Endometrial microvascular endothelial cells (primary cell): ENCODE data around the gene HIVEP3. TPM values are rescaled to one million over a fixed set of nuclear protein-coding genes. Genes with fewer than 3 reads are reported as not detected.

Source experiments
- in situ Hi-C: cut with HindIII; loops from 2 replicates; pipeline ENCODE4 v1.10.0; 2017; ENCODE audit warnings: low sequenced_read_pairs, low pct_unique_long_range_greater_than_20kb; ENCODE audit errors: inconsistent ontology term
- total RNA-seq: library from RNA; depleted of rRNA; stranded (reverse); fragments of >200 nt; gene quantifications from one replicate; pipeline ENCODE4 v1.2.3, GENCODE V29; 2015; ENCODE audit errors: inconsistent ontology term

HIVEP3 gene
- total RNA-seq, 1 donor from 2014 or later, result 4.4 TPM

- in situ Hi-C loops, result no loop called here
These were observed 426.3 kb downstream of the HIVEP3 start for GRCh38 chr1:41492341-41492848.

- in situ Hi-C loops, result no loop called here
These were observed 427.8 kb downstream of the HIVEP3 start for GRCh38 chr1:41490911-41491310.

GRCh38 chr1:41489561-41489960 lies 429.2 kb downstream of the HIVEP3 start:
- in situ Hi-C loops, result no loop called here

GRCh38 chr1:41488040-41488951 lies 430.4 kb downstream of the HIVEP3 start:
- in situ Hi-C loops, result no loop called here

GRCh38 chr1:41487126-41488039 lies 431.3 kb downstream of the HIVEP3 start:
- in situ Hi-C loops, result no loop called here

- in situ Hi-C loops, result no loop called here
These were observed 432.2 kb downstream of the HIVEP3 start for GRCh38 chr1:41486371-41487125.

- in situ Hi-C loops, result no loop called here
These were observed 432.7 kb downstream of the HIVEP3 start for GRCh38 chr1:41486053-41486370.

GRCh38 chr1:41485605-41486004 lies 433.1 kb downstream of the HIVEP3 start:
- in situ Hi-C loops, result no loop called here

- in situ Hi-C loops, result no loop called here
These were observed 434.1 kb downstream of the HIVEP3 start, which contains the start of gene EDN2 for GRCh38 chr1:41484402-41485241. Gene EDN2 (minus strand): TSS chr1:41484683. CDS start chr1:41484601, 82 bp downstream.

GRCh38 chr1:41483960-41484401 lies 434.7 kb downstream of the HIVEP3 start:
- in situ Hi-C loops, result no loop called here

- in situ Hi-C loops, result no loop called here
These were observed 435.5 kb downstream of the HIVEP3 start for GRCh38 chr1:41483001-41483850.

GRCh38 chr1:41482001-41482765 lies 436.5 kb downstream of the HIVEP3 start:
- in situ Hi-C loops, result no loop called here

GRCh38 chr1:41481109-41481775 lies 437.5 kb downstream of the HIVEP3 start:
- in situ Hi-C loops, result no loop called here

GRCh38 chr1:41480204-41481108 lies 438.3 kb downstream of the HIVEP3 start:
- in situ Hi-C loops, result no loop called here

- in situ Hi-C loops, result no loop called here
These were observed 438.9 kb downstream of the HIVEP3 start for GRCh38 chr1:41479808-41480160.
